HG02759 (cell line): Measurements from ENCODE around the gene AKAP8.
"Not testable (repeated sequence)": the region's sequence is repeated elsewhere in the genome, so short reads cannot be mapped to it uniquely, and the experiment has no call there.

Experiments used
- ATAC-seq: cut with Tn5 transposase; IDR thresholded peaks from one replicate; pipeline ENCODE4 v1.9.1; 2021; ENCODE audit warnings: mild to moderate bottlenecking, moderate library complexity; ENCODE audit not compliant: unreplicated experiment

Gene AKAP8

DNA sequence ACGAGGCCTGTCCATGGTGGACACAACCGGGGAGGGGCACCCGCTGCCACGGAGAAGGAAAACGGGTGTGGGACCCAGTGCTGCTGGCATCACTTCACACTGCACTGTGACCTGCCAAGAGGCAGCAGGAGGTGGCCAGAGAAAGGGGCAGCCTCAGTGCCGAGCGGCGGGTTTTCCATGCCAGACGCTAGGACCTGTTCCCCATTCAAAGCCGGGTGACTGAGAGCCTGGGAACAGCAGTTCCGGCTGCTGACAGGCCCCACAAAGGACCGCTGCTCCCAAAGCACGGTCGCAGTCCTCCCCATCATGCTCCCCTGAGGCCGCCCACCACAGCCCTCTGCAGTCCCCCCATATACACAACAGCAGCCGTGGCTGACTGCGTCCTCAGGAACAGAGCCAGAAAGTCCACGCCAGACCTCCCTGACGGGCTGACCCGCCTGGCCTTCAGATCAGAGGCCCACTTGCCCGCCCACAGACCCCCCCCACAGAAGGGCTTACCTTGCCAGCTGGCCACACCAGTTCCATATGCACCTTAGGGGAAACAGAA lies 5.4 kb downstream of the AKAP8 start:
- ATAC-seq = no peak

DNA sequence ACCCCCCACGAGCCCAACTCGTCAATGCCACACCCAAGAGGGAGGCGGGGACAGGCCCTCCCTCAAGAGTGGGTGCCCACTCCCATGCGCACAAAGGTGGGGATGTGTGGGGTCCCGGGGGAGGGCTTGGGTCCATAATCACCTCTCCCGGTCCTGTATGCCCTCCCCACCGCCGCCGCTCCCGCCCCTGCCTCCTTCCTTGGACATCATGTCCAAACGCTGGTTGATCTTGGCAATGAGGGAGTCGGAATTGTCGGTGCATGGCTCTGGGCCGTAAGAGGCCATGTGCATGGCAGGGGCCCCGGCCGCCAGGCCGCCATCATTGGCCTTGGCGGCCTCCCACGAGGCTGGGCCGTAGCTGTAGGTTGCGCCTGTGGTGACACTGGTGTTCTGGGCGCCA lies 5.9 kb downstream of the AKAP8 start:
- ATAC-seq = no peak

DNA sequence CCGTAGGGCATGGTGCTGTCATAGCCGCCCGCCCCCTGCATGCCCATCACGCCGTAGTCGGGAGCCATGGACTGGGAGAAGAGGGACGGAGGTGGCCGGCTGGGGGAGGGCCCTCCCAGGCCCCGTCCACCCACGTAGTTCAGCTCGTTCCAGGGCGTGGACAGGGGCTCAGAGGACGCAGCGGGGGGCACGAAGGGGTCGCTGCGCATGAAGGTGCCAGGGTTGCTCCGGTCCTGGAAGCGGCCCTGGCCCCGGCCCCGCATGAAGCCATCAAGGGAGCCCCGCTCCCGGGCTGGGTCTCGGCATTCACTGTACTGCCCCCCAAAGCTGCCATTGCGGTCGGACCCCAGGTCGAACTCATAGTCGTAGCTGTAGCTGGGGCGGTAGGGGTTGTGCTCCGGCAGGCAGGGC lies 6.7 kb downstream of the AKAP8 start:
- no peak for ATAC-seq

DNA sequence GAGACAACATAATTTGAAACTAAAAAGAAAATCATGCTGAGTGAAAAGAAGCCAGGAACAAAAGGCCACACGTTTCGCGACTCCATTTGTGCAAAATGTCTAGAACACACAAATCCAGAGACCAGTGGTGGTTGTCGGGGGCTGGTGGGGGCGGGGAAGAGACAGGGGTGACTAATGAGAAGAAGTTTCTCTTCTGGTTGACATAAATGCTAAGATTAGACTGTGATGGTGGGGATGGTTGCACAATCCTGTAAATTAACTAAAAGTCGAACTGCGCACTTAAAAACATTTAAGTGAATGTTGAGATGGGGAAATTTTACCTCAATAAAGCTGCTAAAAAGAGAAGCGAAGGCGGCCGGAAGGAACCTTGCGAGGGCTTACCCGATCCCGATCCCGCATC lies 7.1 kb downstream of the AKAP8 start:
- no peak for ATAC-seq

DNA sequence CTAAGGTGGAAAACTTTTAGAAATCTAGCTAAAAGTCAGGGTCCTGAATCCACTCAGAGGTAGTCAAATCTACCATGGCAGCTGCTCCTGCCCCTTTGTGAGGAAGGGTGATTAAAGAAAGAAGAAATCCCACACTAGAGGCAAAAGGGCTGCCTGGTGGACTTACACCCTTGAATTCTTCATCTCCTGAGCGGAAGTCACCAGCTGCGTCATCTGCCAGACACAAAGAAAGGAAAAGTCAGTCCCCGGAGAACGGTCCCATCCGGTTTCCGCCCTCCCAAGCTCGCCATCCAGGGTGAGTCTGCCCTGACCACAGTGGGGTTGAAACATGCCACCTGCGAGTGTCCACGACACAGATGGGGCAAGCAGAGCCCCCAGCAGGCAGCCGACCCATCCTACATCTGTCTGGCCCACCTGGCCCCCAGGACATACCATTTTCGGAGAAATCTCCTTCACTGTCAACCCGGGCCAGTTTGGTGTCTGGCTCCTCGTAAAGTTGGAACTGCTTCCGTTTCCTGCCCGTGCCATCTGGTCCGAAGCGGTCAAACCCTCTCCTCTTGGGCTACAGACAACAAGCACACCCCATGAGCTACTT lies 7.7 kb downstream of the AKAP8 start:
- ATAC-seq = no peak

DNA sequence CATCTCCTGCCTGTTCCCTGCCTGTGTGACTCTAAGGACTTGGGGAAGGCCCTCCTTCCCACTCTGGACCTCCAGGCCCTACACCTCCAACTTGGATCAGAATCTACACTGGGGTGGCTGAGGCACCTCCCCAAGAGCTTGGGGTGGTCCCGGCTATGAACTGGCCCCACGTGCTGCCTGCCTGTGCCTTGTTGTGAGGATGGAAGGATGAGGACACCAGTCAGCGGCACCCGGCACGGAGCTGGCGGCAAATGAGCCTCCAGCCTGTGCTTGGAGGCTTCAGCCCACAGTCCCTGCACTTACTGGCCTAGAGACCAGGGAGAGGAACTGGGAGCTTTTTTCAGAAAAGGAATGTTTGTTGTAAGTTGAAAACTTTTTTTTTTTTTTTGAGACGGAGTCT lies 8.5 kb downstream of the AKAP8 start:
- ATAC-seq = no peak

DNA sequence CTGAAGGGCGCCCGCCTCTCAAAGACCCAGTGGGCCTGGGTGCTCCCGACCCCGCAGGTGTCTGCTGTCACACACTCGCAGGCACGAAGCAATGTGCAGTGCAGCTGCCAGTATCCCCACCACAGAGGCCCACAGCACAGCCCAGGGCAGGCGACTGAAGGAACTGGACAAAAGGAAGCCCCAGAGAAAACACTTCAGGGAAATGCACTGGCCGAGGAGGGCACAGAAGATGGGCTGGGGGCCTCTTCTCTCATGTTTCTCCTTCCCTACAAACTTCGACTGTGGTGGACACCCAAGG lies 10.0 kb downstream of the AKAP8 start:
- ATAC-seq = no peak

DNA sequence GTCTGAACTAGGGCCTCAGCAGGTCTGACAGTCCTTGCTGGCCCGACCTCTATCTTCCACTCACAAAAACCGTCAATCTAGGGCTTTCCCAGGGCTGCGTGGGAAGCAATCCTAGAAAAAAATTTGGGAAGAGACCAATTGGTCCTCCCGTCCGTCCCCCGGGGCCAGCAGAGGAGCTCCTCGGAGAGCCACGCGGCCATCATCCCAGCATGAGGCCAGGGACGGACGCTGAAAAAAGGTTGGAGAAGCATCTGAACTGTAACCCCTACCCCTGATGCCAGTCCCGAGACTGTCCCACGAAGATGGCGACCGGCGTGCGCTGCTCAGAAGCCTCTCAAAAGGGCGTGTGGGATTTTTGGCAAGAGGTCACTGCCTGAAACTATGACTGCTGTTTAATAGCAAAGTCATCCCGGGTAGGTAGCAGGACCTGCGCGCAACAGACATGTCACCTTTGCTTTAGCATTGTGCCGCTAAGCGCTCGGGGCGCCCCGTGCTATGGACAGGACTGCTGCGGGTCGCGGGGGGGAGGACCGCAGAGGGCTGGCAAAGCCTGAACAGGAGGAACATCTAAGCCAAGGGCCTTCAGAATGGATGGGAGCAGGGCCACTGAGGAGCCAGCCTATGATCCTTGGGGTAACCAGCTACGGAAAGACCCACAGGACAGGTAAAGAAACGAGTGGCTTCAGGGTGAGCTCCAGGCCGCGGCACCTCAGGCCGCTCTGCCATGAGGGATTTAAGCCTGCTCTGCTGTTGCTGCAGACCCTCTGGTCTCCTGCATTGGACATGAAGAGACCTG lies 10.6 kb downstream of the AKAP8 start:
- no peak for ATAC-seq

DNA sequence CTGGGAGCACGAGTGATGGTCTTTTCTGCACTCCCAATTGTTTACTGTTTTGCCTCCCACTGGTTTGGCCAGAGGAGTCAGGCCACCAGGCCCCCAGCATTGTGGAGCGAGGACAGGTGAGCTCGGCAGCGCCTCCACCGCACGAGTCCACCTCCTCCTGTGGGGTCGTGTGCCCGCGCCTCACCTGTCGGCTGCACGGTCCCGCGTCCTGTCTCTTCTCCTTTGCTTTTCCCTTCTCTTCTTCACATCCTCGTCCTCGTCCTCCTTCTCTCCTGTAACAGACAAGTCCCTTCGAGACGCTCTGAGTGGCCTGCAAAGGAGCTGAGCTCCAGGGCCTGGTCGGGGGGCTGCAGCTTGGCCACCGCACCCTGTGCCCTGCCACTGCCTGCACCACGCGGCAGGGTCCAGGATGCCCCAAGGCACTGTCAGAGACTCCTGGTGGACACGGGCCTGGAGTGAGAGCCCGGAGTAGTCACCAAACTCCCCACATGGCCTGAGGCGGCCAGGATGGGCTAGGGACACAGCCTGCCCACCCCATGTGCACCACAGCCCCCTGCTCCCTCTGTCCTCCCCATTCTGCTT lies 11.4 kb downstream of the AKAP8 start:
- no peak for ATAC-seq

DNA sequence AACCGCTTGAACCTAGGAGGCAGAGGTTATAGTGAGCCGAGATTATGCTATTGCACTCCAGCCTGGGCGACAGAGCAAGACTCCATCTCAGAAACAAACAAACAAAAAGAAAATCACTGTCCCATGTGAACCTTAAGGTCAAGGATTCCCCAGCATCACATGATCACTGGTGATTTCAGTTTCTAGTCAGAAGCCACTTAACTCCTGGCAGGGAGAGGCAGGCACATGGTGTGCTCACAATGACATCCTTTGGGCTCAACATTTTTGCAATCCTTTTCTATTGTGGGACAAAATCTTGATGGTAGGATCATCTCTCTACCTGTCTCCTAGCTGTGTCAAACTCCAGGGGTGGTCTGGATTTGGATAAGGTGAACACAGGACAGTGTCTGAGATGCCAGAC lies 12.1 kb downstream of the AKAP8 start:
- no peak for ATAC-seq

DNA sequence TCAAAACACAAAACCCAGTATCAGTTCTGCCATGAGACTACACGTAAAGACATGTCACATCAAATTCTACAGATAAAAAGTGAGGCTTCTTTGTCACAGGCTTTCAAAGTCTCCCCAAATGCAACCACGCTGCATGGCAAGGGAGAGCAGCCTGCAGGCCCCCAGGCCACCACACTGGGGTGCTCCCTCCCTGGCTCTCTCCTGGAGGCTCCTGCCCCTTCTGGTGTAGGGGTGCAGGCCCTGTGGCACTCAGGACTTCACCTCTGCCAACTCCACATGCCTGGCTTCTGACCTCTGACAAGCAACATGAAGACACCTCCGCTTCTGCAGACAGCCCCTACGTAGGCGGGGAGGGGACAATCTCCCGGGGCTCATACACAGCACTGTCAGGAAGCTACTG lies 14.3 kb downstream of the AKAP8 start:
- ATAC-seq = no peak

DNA sequence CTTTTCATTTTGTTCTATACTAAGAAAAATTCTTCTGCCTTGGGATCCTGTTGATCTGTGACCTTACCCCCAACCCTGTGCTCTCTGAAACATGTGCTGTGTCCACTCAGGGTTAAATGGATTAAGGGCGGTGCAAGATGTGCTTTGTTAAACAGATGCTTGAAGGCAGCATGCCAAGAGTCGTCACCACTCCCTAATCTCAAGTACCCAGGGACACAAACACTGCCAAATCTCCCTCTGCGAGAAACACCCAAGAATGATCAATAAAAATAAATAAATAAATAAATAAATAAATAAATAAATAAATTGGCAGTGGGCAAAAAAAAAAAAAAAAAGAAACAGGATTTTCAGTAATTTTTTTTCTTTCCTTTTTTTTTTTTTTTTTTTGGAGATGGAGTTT lies 15.8 kb downstream of the AKAP8 start:
- not testable (repeated sequence) for ATAC-seq

DNA sequence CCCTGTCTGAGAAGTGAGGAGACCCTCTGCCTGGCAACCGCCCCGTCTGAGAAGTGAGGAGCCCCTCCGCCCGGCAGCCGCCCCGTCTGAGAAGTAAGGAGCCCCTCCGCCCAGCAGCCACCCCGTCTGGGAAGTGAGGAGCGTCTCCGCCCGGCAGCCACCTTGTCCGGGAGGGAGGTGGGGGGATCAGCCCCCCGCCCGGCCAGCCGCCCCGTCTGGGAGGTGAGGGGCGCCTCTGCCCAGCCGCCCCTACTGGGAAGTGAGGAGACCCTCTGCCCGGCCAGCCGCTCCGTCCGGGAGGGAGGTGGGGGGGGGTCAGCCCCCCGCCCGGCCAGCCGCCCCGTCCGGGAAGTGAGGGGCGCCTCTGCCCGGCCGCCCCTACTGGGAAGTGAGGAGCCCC lies 16.5 kb downstream of the AKAP8 start:
- not testable (repeated sequence) for ATAC-seq

DNA sequence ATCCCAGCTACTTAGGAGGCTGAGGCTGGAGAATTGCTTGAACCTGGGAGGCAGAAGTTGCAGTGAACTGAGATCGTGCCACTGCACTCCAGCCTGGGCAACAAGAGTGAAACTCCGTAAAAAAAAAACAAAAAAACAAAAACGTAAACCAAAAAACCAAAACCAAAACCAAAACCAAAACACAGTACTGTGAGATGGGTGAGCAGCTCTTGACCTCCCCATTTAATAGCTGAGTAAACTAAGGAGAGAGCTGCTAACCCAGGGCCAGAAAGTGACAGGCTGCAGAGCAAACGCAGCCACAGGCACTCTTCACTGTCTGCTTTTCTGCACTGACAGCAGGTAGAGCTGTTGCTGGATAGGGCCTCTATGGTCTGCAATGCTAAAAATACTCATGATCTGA lies 19.6 kb downstream of the AKAP8 start:
- not testable (repeated sequence) for ATAC-seq

DNA sequence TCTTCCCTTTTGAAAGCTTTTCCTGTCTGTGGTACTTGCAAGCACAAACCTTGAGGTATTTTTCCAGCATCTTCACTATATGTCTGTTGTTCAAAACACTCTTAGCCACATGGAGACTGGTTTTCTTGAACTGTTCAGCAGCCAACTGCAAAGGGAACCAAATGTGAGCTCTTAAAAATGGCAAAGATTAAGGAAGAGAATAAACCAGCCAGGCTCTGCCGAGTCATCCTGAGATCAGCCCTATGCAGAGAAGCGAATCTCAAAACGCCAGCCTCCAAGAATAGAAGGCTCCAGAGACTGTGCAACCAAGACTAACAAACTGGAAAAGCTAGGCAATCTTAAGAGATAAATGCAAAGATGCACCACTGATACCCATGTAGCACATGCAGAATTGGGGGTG lies 20.7 kb downstream of the AKAP8 start:
- no peak for ATAC-seq

DNA sequence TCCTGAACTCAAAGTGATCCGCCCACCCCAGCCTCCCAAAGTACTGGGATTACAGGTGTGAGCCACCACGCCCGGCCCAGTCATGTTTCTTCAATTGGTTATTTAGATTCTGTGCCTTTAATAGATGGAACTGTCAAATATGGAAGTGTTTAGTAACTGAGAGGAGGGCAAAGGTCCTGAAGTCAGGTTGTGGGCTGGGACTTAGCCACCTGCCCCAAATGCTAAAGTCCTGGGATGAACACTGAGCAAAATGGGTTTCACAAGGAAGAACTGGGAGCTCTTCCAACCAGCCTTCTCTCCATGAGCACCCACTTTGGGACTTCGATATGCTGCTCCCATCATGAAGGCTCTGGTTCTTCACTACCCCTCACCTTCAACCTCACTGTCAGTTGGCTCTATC lies 21.7 kb downstream of the AKAP8 start:
- no peak for ATAC-seq

DNA sequence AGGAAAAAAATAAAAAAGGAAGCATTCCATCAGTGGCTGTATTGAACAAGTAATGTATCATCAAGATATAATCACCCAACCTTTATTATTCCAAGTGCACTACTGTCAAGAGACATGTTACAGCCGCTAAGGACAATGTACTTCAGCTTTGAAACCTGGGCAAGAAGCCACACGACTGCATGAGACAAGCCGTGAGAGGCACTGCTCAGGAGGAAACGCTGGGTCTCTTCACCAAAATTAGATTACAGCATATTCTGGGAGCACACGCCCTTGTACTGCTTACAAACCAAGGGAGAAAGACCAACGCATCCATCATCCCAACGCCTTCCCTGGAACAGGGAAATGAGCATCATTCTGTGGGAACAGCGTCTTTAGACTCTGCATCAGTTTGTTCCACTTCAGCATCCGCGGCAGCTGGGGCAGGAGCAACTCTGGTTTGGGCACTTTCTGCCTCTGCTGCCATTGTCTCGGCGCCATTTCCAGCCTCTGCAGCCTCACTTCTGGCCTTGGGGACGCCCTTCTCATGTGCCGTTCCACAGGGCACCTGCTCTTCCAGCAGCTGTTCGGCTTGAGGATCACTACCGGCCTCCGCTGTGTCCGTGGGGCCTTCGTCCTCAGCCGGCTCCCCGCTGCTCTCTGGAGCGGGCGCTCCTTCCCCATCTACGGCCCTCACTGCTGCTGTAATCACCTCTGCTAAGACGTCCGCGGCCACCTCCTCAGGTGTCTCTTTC lies 24.9 kb downstream of the AKAP8 start:
- ATAC-seq = no peak

DNA sequence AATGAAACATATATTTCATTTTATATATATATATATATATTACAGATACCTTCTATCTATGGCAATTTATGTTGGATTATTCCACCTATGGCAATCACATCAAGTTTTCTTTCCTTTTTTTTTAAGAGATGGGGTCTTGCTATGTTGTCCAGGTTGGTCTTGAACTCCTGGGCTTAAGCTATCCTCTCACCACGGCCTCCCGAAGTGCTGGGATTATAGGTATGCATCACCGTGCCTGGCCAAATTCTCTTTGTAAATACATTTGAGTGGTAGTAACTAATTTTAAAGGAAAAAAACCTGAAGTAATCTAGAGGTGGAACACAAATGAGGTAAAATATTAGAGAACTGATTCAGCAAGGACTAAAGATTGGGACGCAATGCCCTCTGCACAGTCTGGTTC lies 25.7 kb downstream of the AKAP8 start:
- no peak for ATAC-seq

DNA sequence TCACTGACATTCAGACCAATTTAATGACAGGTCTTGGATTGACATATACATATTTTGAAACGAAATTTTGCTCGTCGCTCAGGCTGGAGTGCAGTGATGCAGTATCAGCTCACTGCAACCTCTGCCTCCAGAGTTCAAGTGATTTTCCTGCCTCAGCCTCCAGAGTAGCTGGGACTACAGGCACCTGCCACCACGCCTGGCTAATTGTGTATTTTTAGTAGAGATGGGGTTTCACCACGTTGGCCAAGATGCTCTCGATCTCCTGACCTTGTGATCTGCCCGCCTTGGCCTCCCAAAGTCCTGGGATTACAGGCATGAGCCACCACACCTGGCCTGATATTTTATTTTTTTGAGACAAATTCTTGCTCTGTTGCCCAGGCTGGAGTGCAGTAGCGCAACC lies 27.1 kb downstream of the AKAP8 start:
- ATAC-seq = not testable (repeated sequence)

DNA sequence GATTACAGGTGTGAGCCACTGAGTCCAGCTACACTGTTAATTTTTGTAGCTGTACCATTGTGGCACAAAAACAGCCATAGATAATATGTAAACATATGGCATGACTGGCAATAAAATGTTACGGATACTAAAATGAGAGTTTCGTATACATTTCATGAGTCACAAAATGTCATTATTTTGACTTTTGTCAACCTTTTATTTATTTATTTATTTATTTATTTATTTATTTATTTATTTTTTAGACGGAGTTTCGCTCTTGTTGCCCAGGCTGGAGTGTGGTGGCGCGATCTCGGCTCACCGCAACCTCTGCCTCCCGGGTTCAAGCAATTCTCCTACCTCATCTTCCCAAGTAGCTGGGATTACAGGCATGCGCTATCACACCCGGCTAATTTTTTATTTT lies 38.3 kb downstream of the AKAP8 start:
- ATAC-seq = not testable (repeated sequence)

DNA sequence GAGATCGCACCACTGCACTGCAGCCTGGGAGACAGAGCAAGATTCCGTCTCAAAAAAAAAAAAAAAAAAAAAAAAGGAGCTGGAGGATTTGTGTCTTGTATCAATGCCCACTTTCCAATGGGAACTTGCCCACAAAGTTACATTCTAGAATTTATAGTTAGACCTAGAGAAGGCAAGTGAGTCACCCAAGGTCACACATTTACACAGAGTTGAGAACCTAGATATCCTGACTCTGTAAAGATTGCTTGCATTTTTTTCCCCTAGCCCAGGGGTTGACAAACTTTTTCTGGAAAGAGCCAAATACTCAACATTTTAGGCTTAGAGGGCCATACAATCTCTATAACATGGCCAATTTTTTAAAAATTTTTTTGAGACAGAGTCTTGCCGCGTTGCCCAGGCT lies 39.5 kb downstream of the AKAP8 start:
- no peak for ATAC-seq

DNA sequence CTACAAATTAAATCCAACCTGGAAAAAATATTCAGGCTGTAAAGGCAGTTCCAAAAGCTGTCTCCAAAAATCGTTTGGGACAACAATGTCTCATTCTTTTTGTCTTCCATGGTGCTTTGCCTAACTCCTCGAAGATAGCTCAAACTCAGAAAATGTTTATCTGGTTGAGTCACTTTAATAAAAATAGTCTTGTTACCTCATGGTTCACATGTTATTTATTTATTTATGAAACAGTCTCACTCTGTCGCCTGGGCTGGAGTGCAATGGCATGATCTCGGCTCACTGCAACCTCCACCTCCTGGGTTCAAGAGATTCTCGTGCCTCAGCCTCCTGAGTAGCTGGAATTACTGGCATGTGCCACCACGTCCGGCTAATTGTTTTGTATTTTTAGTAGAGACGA lies 42.4 kb downstream of the AKAP8 start:
- ATAC-seq = no peak
